Tongue (tissue), 3 donors: ENCODE results near the gene ARHGAP19. TPM values are rescaled to one million over a fixed set of nuclear protein-coding genes. Genes with fewer than 3 reads are reported as not detected.
A peak's percentile ranks its signal among the peaks of the same experiment; 100 is the strongest.

Experiments used
- DNase-seq: peaks from one replicate; pipeline ENCODE4 v3.0.0-alpha.2; 2015
- small RNA-seq: library from RNA; depleted of rRNA; stranded (forward); fragments of <200 nt; gene quantifications from one replicate; pipeline ENCODE3, GENCODE V24; 2014; ENCODE audit warnings: low replicate concordance
- total RNA-seq: library from RNA; depleted of rRNA; stranded (reverse); fragments of >200 nt; gene quantifications from one replicate; pipeline ENCODE4 v1.2.3, GENCODE V29; 2014

Gene ARHGAP19
- total RNA-seq, 1 donor from 2014 or later: 20.1 TPM

DNA sequence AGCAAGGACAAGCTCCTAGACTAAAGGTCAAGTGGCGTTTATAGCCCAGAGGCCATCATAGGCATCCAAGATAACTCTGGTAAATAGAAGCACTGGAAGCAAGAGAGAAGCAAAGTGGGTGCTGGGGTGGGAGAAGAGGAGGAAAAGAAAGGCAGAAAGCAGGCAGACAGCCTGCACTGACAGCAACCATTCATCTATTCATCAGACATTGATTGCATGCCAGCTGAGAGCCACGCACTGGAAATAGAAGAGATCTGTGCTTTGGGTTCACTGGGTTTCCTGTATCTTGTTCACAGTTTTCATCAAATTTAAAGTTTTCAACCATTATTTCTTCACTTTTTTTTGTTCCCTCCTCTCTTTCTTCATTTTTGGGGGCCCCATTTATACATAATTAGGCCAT lies 102.0 kb downstream of the ARHGAP19 start:
- DNase-seq: no peak

DNA sequence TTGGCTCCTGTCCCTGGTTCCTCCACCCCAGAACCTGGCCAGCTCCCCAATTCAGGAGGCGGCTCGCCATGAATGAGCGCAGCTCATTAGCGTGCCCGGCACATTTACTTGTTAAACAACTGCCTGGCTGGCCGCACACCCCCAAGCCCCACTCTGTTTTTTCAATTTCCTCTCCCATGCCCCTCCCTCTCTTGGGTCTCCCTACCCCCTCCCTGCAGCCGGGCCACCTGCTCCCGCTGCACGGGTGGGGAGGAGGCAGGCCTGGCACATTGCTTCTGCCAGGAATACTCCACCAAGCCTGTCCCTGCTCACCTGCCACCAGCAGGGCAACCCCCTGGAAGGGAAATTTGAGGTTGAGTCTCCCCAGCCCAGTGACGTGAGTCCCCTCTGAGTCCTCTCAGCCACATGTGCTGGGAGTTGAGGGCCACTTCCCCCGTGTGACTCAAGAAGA lies 104.2 kb downstream of the ARHGAP19 start:
- DNase-seq: peak; percentile 75

DNA sequence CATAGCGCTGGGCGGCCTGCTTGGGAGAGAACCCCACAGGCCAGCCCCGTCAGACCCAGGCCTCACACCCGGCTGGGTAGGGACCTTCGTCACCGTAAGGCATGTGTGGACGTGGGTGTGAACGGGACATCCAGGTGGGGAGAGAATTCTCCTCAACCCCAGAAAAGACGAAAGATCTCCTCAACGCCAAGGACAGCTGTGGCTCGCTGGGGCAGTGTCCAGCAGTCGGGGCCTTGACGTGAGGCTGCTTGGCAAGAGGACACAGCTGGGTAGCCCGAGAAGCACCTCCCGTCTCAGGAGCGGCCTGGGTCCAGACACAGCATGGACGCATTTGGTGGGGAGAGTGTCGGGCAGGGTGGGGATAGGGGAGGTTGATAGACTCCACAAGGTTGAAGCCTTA lies 105.5 kb downstream of the ARHGAP19 start:
- no peak for DNase-seq

DNA sequence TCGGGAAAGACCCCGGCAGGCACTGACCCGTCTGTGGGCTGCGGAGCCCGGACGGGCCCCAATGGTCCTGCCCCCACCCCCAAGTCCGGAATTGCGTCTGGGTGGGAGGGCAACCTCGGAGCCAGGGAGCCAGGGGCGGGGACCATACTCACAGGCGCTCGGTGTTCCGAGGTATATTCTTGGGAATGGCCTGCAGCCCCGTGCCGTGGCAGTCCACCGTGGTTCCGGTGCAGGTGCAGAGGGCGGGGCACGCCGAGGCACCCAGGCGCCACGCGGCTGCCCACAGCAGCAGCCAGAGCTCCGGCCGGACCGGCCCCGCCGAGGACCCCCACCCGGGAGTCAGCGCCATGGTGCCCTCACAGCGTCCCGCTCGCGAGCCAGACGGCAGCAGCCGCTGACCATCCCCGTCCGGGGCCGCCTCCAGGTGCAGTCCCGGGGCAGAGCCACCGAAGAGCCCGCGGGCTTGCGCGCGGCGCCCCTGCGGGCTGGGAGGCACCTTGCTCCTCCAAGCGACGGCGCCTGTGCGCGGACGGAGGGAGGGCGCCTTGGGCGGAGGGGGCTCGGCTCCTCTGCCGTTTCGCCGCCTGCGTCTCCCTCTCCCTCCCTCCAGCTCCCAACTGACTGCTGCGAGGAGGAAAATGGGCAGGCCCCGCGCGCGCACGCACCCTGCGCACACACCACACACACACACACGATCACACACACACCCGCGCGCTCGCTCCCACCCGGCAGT lies 106.9 kb downstream of the ARHGAP19 start, which contains the start of gene SLIT1:
Gene SLIT1 (minus strand): TSS at position 634 of the 733 bp plus-strand sequence. CDS start 285 bp downstream, at position 349.
- DNase-seq: peak; percentile 35

DNA sequence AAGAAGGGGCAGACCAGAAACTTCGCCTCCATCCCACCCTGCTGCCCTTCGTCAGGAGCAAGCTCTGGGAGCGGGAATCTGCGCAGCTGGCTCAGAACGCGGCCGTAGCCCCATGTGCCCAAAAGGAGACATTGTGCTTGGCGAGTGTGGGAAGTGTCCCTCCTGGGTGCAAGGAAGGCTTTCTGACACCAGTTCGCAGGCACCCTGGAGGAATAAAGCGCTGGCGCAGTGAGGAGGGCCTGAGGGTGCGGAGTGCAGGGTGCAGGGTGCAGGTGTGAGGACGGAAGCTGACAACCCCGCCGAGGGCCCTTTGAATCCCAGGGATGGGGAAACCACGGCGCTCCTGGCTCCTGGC lies 107.5 kb downstream of the ARHGAP19 start:
- DNase-seq: no peak

DNA sequence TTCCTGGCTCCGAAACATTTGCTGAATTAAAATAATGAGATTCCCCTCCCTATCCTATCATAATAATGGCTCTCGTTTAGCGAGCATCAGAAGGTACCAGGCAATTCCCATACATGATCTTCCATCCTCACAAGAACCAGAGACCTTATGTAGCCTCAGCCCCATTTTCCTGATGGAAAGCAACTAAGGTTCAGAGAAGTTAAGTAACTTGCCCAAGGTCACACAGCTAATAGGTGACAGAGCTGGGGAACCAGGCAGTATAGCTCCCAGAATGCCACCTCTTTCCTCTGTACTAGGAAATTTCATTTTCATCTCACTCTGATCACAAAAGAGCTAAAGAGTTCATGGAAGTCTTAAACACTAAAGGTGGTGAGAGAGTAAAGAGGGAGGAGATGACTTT lies 109.1 kb downstream of the ARHGAP19 start:
- DNase-seq: no peak

DNA sequence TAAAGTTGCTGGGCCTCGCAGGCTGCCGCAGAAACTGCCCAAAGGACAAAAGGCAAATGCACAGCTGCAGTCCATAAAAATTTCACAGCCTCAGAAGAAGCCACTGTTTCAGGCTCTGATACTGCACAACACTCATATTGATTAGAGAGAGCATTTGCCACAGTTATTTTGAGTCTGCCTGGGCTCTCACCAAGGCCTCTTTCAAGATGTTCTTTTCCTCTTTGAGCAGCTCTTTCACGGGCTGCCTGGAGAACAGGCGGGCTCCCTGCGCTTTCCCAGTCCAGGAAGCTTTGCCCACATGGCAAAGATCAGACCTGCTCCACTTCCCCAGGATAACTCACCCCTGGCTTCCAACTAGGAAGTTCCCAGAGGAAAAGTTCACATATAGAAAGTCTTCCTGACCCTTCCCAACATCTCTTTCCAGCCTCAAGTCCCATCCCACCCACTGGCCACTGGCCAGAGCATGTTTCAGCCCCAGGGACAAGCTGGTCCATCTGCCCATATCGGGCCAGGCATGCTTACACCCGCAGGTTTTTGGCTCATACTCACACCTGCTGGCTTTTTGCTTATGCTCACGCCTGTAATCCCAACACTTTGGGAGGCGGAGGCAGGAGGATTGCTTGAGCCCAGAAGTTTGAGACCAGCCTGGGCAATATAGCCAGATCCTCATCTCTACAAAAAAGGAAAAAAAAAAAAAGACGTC lies 110.0 kb downstream of the ARHGAP19 start:
- DNase-seq: no peak

DNA sequence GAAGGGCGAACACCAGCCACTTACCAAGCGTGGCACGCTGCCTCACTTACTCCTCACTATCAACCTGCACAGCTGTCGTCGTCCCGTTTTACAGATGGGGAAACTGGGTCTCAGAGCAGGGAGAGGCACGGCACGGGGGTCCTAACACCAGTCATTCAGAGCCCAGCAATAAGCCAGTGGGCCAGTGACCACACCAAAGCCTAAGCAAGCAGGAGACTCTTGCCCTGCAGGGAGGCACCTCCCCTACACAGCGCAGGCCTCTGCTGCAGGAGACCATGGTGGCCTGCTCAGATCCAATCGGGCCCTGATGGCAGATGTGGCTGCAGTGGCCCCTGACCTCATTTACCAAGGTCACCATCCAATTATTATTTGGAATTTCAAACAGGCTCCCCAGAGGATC lies 111.5 kb downstream of the ARHGAP19 start:
- no peak for DNase-seq

DNA sequence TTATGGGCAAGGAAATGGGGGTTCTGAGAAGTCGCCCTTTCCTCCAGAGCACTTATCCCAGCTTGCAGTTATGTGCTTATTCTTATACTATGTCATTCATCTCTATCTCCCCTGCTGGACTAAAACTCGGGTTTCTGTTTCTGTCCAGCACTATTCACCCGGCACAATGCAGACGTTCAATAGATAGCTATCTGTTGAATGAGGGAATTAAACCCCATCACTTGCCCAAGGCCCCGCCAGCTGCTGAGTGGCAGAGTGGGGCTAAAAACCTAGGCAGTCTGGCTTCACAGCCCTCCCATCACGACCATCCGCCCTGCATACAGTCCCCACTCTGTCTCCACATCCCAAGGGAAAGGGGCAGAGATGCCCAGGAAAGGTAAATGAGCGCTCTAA lies 112.1 kb downstream of the ARHGAP19 start:
- DNase-seq: no peak

DNA sequence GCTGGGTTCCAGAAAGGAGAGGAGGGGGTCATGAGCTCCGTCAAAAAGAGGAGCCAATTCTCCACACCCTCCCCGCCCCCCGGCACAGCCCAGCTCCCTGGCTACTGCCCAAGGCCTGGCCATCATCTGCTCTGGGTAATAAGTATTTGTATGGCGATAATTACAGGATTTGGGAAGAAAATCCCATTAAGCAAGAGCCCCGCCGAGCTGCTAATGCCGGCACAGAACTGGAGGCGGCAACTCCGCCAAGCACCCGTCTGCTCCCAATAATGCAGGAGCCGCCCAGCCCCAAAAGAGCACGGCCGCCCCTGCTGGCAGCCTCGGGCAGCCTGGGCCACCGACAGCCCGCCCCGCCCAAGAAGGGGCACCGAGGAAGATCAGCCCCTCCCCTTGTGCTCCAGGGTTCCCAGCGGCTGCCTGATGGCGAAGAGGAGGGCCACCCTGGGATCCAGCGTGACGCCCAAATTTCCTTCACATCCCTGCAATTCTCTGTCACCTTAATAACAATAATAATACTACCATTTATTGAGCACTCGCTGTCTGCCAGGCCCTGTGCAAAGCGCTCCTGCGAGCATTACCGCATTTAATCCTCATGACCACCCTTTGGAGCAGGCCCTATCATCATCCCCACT lies 112.6 kb downstream of the ARHGAP19 start:
- DNase-seq: peak; percentile 89

DNA sequence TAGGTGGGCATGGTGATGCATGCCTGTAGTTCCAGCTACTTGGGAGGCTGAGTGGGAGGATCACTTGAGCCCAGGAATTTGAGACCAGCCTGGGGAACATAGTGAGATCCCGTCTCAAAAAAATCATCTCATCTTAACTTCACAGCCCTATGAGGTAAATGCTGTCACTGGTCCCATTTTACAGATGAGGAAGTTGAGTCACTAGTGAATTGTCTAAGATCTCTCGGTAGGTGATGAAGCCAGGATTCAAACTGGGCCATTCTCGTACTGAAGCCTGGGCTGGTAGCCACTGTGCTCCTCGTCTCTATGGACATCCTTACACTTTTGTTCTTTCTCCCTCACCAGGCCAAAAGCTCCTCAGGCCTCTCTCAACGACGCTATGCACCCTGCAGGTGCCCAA lies 113.1 kb downstream of the ARHGAP19 start:
- DNase-seq: no peak

DNA sequence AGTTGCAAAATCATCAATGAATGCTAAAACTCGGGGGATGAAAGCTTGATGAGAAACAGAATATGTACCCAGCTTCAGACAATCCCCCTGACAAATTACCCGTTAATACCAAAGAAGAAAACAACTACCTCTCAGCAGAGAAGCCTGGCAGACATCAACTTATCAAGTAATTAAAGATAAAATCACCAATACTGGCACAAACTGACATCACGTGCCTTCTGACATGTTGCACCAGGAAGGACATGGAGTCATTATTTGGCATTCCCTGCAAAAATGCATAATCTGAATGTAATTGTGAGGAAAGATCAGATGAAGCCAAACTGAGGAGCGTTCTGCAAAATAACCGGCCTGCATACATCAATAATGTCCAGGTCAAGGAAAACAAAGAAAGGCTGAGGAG lies 114.4 kb downstream of the ARHGAP19 start:
- no peak for DNase-seq

DNA sequence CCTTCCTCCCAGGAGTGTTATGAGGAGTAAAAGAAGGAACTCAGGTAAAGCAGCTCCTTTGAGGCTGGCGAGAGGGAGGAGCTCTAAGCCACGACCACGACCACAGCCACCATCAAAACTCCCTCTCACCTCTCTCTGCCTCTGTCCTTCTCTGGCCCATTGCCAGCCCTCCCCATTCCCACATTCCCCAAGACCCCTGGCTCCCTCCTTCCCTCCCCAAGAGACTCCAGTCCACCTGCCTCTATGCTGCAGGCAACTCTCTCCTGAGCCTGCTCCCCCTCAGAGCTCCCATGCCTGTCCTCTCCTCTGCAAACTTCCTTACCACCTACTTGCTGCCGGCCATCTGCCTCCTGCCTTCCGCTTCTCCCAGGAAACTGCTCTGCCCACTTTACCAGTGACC lies 116.2 kb downstream of the ARHGAP19 start:
- no peak for DNase-seq

DNA sequence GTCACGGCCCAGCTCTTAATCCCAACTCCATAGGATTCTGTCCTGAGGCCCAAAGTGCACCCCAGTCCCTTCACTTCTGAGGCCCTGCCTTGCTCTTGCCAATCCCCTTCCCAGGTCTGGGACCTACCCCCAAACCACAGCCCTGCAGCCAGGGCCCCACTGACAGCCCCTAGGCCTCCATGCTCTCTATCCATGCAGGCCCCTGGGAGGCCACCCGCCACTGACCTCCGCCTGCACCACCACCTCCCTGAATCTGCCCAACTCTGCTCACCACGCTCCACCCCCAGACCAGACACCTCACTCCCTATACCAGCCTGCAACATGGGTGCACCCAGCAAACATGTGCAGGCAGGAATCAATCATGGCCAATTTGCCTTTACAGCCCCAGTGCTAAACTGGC lies 116.9 kb downstream of the ARHGAP19 start:
- DNase-seq: no peak

DNA sequence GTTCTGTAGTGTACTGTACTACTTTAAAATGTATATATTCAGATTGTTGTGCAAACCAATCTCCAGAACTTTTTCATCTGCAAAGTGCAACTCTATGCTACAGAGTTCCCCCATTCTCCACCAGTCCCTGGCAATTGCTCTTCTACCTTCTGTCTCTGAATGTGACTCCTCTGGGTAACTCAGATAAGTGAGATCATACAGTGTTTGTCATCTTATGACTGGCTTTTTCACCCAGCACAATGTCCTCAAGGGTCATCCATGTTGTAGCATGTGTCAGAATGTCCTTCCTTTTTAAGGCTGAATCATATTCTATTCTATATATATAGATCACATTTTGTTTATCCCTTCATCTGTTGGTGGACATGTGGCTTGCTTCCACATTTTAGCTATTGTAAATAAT lies 117.5 kb downstream of the ARHGAP19 start:
- no peak for DNase-seq

DNA sequence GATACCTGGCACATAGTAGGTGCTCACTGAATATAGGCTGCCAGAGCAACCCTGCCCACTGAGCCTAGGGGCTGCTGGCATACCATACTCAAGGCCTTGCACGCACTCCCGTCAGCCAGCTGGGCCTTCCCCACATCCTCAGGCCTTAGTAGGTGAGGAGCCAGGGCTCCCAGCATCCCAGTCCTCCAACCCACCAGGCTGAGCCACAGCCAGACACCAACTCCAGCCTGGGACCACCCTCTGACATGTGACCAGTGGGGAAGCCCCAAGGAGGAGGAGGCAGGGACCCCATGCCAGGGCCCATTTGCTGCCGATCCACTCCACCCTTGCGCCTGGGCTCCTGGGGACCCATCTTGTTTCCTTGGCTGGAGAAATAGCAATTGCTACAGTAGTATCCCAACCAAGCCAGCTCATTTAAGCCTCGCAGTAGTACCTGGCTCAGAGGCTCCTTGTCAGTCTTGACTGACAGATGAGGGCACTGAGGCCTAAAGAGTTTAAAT lies 118.1 kb downstream of the ARHGAP19 start:
- no peak for DNase-seq

DNA sequence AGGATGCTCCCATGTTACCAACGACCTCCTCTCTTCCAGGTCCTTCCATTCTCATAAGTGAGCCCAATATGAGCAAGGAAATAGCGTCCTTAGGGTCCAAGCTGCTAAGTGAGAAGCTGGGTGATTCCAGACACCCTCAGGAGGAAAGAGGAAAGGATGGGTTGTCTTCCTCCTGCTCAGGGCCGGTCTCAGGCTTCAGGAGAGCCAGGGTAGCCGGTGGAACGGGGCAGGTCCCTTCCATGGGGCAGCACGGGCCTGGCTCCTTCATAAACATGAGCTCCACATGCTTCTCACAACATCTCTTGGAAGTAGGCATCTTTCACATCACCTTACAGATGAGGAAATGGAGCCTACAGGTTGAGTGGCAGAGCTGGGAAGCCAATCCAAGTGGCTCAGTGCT lies 119.4 kb downstream of the ARHGAP19 start:
- DNase-seq: no peak

Small RNAs within 50 kb of the gene (small RNA-seq; reads per million reads assigned to genes)
- gene RF00017: not detected

Other genes starting within 250 kb of the ARHGAP19 start
- gene SLIT1, start 106.7 kb downstream of the ARHGAP19 start, total RNA-seq: 0.72 TPM
- gene FRAT1, start 26.6 kb upstream of the ARHGAP19 start, total RNA-seq: 1.6 TPM
- gene FRAT2, start 42.1 kb upstream of the ARHGAP19 start, total RNA-seq: 11.6 TPM
- 18.6 TPM for gene RRP12, start 108.7 kb upstream of the ARHGAP19 start, total RNA-seq
- gene PGAM1, start 133.6 kb upstream of the ARHGAP19 start, total RNA-seq: 114 TPM
- gene EXOSC1, start 153.4 kb upstream of the ARHGAP19 start, total RNA-seq: 22.5 TPM
- gene ZDHHC16, start 153.5 kb upstream of the ARHGAP19 start, total RNA-seq: 35.9 TPM
- 127 TPM for gene MMS19, start 205.8 kb upstream of the ARHGAP19 start, total RNA-seq
- 25.1 TPM for gene UBTD1, start 206.3 kb upstream of the ARHGAP19 start, total RNA-seq